ENCODE measurements around the gene POLR1G. TPM values are rescaled to one million over a fixed set of nuclear protein-coding genes. Genes with fewer than 3 reads are reported as not detected.
"Not testable (repeated sequence)": the region's sequence is repeated elsewhere in the genome, so short reads cannot be mapped to it uniquely, and the experiment has no call there.

Gene POLR1G
- total RNA-seq, 1 donor from 2014 or later: 7.4 TPM

GRCh38 chr19:45405435-45406225 is 814 bp upstream of the POLR1G start:
- Mint-ChIP-seq H3K4me1 (ENCODE audit: low read depth) (peaks cover 12% of the 10 kb centered on the region), H3K4me3 (ENCODE audit: low read depth) (peak overlapping the region; percentile 96), H3K9me3 (ENCODE audit: low read depth) (no peaks in the 10 kb centered on the region), H3K27ac (peak overlapping the region; percentile 99), H3K27me3 (peaks cover 24% of the 10 kb centered on the region), H3K36me3 (ENCODE audit: insufficient read depth) (peaks cover 7% of the 10 kb centered on the region)
- no peak for TF ChIP-seq CTCF (IDR thresholded peaks at IDR 0.05; ENCODE audit: unreplicated experiment)
- peak; percentile 56 for DNase-seq (ENCODE audit: low spot score, unreplicated experiment)

- H3K36me3 Mint-ChIP-seq (ENCODE audit: insufficient read depth): peaks cover 7% of the 10 kb centered on the region
- H3K4me1 Mint-ChIP-seq (ENCODE audit: low read depth): peaks cover 12% of the 10 kb centered on the region
- peak overlapping the region; percentile 96 for H3K4me3 Mint-ChIP-seq (ENCODE audit: low read depth)
- DNase-seq (ENCODE audit: low spot score, unreplicated experiment): no peak
- peak overlapping the region; percentile 77 for H3K27ac Mint-ChIP-seq
- TF ChIP-seq CTCF (IDR thresholded peaks at IDR 0.05; ENCODE audit: unreplicated experiment): no peak
- H3K9me3 Mint-ChIP-seq (ENCODE audit: low read depth): no peaks in the 10 kb centered on the region
- peaks cover 24% of the 10 kb centered on the region for H3K27me3 Mint-ChIP-seq
Measured at GRCh38 chr19:45407091-45407375, 589 bp downstream of the POLR1G start.

GRCh38 chr19:45407585-45407984 is 1.1 kb downstream of the POLR1G start:
- H3K27ac Mint-ChIP-seq; H3K9me3 Mint-ChIP-seq (ENCODE audit: low read depth); DNase-seq (ENCODE audit: low spot score, unreplicated experiment): not testable (repeated sequence)
- H3K36me3 Mint-ChIP-seq (ENCODE audit: insufficient read depth): peaks cover 11% of the 10 kb centered on the region
- peaks cover 21% of the 10 kb centered on the region for H3K27me3 Mint-ChIP-seq
- peaks cover 11% of the 10 kb centered on the region for H3K4me1 Mint-ChIP-seq (ENCODE audit: low read depth)
- peak overlapping the region; percentile 96 for H3K4me3 Mint-ChIP-seq (ENCODE audit: low read depth)

GRCh38 chr19:45408121-45408520 is 1.7 kb downstream of the POLR1G start:
- H3K4me3 Mint-ChIP-seq (ENCODE audit: low read depth): peak overlapping the region; percentile 58
- peaks cover 13% of the 10 kb centered on the region for H3K36me3 Mint-ChIP-seq (ENCODE audit: insufficient read depth)
- TF ChIP-seq CTCF (IDR thresholded peaks at IDR 0.05; ENCODE audit: unreplicated experiment): no peak
- DNase-seq (ENCODE audit: low spot score, unreplicated experiment): no peak
- peaks cover 11% of the 10 kb centered on the region for H3K4me1 Mint-ChIP-seq (ENCODE audit: low read depth)
- H3K27me3 Mint-ChIP-seq: peaks cover 17% of the 10 kb centered on the region
- H3K9me3 Mint-ChIP-seq (ENCODE audit: low read depth): no peaks in the 10 kb centered on the region
- no peak overlapping the region for H3K27ac Mint-ChIP-seq

GRCh38 chr19:45408830-45409556 is 2.5 kb downstream of the POLR1G start:
- Mint-ChIP-seq H3K27me3 (peaks cover 8% of the 10 kb centered on the region), H3K27ac (no peak overlapping the region), H3K36me3 (ENCODE audit: insufficient read depth) (peaks cover 15% of the 10 kb centered on the region), H3K4me3 (ENCODE audit: low read depth) (no peak overlapping the region), H3K9me3 (ENCODE audit: low read depth) (no peaks in the 10 kb centered on the region), H3K4me1 (ENCODE audit: low read depth) (peaks cover 11% of the 10 kb centered on the region)
- TF ChIP-seq CTCF (IDR thresholded peaks at IDR 0.05; ENCODE audit: unreplicated experiment): no peak
- no peak for DNase-seq (ENCODE audit: low spot score, unreplicated experiment)

Data from progenitor cell of endocrine pancreas (in vitro differentiated cells).